SK-N-MC (cell line): ENCODE measurements around the gene LTO1.

ENCODE experiments used
- EZH2 ChIP-seq: fragments of 200-600 bp; sonication (generic); IDR thresholded peaks from one replicate; pipeline ENCODE4 v1.6.1; 2017; ENCODE audit warnings: antibody characterized with exemption
- FOXP2 ChIP-seq: optimal IDR thresholded peaks from 2 replicates; pipeline ENCODE3; 2011; ENCODE audit warnings: mild to moderate bottlenecking, moderate library complexity; ENCODE audit not compliant: insufficient read depth; ENCODE audit errors: extremely low read length, control extremely low read depth
- POLR2AphosphoS5 ChIP-seq: IDR thresholded peaks from 2 replicates; pipeline ENCODE4 v1.6.1; 2012; ENCODE audit warnings: mild to moderate bottlenecking, low read depth, low read length, borderline replicate concordance

DNA sequence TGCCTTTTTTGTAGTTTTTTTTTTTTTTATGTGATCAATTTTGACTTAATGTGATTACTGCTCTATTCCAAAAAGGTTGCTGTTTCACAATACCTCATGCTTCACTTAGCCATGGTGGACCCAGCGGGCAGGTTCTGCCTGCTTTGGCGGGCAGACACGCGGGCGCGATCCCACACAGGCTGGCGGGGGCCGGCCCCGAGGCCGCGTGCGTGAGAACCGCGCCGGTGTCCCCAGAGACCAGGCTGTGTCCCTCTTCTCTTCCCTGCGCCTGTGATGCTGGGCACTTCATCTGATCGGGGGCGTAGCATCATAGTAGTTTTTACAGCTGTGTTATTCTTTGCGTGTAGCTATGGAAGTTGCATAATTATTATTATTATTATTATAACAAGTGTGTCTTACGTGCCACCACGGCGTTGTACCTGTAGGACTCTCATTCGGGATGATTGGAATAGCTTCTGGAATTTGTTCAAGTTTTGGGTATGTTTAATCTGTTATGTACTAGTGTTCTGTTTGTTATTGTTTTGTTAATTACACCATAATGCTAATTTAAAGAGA lies 21.7 kb downstream of the LTO1 start:
- no peak for TF ChIP-seq POLR2AphosphoS5
- TF ChIP-seq EZH2 = no peak
- TF ChIP-seq FOXP2 = no peak
